HG03045 (cell line): ENCODE data around the gene SCN2B.

Experiments used
- ATAC-seq: cut with Tn5 transposase; IDR thresholded peaks from one replicate; pipeline ENCODE4 v1.9.1; 2021; ENCODE audit warnings: mild to moderate bottlenecking, moderate library complexity; ENCODE audit not compliant: unreplicated experiment

The SCN2B gene

DNA sequence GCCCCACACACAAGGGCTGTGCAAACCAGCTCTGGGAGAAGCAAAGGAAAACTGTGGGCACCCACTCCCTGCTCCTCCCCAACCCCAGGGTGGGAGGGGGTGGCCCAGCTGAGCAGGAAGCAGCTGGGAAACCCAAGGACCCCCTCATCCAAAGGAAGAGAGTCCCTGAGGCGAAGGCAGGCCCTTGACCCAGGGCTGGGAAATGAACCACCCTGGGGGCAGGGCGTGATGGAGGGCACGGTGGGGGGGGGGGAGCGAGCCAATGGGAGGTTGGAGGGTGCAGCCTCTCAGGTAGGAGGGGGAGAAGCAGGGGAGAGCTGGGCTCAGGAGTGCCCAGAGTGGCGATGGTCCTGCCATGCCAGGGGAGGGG is 40.7 kb downstream of the SCN2B start:
- no peak for ATAC-seq

DNA sequence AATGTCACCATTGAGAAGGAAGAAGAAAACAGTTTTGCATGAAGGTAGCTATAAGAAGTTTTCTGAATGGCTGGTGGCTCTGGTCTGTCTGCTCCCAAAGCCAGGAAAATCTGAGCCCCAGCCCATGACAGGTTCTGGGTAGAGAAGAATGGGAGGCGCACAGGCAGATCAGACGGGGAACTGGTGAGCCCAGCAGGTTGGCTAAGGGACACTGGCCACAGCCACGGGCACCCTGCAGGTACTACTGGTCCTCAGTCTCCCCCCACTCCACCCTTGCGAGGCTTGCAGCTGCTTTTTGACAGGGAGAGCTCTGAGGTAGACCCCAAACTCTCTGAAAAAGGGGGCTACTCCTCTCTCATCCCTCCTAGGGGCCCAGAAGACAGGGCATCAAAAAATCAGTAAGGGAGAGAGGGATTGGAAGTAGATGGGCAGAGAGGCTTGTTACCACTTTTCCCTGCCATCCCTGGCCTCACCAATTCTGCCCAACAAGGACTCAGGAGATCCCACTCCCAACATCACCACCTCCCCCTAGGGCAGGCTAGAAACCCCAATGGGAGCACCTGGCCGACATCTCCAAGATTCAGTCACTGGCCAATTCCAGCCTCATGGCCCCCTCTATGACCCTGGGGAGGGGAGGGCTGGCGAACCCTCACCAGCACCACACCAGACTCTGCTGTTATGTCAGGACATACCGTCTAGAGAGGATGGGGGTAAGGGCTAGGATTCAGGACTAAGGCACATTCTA is 41.2 kb downstream of the SCN2B start:
- ATAC-seq, result no peak

DNA sequence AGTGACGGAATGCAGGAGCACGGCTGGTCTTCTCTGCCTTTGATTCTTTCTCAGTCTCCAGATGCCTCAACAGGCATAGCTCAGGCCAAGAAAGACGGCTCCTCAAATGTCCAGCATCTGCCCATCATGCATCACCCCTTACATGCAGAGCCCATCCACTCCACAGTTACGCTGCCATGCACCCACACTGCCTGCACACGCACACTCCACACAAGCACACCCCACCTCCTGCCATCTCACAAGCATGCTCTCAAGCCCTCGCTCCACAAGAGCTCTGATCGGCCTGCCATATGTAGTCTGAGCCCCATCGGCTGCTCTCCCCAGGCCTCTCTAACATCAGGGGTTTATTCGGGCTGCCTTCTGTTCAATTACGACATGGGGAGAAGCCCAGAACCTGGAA is 42.6 kb downstream of the SCN2B start:
- ATAC-seq, result no peak

DNA sequence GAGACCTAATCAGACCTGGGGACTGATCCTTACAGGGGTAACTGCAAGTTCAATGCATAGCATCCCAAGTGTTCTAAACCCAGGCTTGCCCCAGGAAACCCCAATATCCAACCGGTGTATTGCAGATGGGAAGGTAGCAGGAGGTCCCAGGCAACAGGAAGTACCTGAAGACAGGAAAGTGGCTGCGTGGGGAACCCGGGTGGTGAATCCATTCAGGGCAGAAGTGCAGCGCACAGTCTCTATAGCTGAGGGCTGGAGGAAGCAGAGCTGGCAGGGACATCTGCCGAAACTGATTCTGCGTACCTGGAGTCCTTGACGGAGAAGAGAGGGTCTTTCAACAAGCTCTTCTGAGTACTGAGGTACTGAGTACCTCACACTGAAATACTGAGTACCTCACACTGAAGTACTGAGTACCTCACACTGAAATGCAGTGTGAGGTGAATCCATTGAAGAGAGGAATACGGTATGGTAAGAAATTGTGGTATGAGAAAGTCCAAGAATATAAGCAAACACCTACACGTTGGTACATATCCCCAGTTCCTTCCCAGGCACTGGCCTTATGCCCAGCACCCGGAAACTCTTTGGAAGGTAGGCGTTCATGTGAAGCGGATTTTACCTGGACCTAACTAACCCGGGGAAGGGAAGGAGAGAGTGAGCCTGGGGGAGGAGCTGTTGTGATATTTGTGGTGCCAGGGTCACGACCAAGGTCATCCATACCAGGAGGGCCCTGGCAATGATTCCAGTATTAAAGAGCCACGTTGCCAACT is 43.9 kb downstream of the SCN2B start:
- ATAC-seq, result no peak

DNA sequence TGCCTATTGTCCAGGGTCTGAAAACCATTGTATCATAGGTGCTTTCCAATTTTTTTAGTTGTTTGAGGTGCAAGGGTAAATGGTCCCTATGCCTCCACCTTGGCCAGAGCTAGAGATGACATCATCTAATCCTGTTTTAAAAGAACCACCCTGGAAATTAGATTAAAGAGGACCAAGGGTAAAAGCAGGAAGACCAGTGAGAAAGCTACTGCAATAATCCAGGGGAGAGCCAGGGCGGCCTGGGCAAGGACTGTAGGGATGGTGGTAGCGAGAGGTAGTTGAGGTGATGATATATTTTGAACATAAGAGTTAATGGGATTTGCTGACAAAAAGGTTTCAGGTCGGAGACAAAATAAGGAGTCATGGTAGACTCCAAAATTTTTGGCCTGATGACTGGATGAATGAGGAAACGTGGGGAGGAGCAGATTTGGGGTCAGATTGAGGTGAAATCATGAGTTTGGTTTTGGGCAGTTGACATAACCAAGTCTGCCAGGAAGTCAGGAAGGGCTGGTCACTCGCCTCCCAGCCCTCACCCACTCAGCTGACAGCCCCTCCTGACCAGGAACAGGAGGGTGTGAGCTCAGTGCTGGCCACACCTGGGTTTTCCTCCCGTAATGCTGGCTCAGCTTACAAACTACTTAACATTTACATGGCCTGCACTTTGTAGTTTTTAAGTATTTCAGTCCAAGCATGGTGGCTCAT is 46.8 kb downstream of the SCN2B start:
- ATAC-seq, result no peak

DNA sequence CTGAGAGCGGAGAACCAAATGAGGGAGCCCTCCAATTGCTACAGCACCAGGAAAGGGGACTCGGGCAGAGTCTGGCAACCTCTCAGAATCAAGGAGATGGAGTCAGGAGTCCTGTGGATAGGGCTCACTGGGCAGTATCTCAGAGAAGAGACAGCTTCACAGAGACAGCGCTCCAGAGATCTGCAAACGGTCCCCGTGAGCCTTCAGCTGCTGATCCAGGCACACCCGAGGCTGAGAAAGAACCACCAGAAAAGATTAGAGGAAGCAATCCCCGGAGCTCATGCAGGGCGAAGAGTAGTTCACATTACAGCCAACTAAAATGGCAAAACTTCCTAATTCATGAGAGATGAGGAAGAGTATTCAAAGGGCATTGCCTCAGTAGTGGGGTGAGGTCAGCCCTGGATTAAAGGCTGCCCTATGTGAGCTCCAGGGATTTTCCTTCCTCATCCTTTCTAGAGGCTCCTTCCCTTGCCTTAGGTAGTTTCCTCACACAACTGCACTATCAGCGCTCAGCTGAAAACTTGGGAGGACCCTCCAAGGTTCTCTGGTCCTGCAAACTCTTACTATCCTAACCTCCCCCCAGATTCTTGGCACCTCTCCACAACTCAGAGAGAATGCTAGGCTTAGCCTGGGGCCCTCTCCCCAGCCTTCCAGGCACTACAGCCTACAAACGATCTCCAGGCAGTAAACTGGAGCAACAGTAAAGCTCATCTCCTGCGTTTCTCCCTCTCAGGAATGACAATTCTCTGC is 47.5 kb downstream of the SCN2B start:
- ATAC-seq, result no peak

DNA sequence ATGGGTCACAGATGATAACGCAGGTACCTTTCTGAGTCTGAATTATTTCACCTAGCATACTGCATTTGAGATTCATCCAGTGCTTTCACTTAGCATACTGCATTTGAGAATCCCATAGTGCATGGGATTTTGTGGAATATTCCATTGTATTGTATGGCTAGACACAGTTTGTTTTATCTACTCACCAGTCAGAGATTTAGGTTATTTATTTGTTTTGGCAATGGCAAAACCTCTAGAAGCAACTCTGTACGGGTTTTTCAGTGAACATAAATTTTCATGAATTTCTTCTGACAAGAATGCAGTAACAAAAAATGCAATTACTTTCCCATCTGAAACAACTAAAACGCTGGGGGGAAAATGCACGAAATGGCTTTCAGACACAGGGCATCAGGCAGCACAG is 48.1 kb downstream of the SCN2B start:
- no peak for ATAC-seq

DNA sequence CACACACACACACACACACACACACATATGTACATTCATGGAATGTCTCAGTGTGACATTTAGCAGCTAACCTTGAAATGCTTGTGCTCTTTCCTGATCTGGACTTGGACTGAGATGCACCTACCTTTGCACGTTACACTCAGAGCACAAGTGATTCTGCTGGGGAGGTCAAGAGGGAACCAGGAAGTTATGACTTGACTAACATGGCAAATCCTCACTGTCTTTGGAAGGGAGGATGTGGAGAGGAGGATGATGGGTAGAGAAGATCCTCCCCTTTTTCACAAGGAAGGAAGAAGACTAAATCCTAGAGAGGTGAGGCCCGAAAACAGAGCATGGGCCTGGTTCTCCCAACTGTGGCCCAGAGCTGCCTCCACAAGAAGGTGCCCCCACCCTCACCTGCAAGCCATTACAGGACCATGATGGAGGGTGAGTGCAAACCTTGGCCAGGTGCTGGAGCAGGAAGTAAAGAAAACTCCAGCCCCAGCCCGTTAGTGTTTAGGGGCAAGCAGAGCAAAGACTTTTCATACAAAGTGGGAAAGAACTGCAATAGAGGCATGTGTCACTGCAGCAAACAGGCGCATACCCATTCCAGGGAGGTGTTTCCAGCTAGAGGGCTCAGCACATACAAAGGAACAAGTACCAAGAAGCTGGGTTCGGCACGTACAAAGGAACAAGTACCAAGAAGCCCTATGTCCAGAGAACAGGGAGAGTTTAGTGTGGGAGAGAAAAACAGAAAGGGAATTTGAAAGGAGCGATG is 50.2 kb downstream of the SCN2B start:
- no peak for ATAC-seq

DNA sequence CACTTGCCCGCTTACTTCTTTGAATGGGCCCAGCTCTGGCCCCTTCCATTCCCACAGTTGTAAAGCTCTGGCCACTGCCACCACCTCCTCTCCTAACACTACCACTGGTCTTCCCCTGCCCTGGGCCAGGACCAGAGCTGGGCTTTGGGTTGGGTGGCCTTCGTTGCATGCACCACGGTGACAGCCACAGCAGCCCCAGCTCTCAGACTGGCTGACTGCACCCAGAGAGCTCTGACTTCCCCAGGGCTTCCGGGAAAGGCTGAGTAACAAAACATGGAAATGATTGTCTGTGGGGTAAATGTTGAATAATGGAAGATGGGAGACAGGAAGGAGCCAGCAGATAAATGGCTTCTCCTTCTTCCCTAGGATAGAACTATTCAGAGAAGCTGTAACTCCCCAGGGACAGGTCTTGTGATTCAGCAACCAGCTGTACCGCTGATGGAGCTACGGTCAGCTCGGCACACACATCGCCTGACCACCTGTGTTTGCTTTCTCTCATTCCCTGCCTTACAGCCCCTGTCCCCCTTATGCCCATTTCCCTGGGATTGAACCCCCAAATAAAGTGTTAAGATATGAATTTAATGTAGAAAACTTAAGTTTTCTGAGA is 51.4 kb downstream of the SCN2B start:
- no peak for ATAC-seq

DNA sequence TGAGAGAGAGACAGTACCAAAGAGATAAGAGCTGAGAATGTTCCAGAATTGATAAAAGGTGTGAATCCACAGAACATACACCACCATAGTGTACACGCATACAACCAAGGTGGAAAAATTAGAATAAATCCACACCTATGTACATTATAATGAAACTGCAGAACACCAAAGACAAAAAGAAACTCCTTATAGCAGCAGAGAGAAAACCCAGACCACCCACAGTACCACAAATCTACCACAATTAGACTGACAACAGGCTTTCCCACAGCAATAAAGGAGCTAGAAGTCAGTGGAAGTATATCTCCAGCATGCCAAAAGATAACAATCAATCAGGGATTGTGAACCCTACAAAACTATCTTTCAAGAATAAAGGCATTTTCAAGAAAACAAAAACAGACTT is 55.6 kb downstream of the SCN2B start:
- no peak for ATAC-seq

DNA sequence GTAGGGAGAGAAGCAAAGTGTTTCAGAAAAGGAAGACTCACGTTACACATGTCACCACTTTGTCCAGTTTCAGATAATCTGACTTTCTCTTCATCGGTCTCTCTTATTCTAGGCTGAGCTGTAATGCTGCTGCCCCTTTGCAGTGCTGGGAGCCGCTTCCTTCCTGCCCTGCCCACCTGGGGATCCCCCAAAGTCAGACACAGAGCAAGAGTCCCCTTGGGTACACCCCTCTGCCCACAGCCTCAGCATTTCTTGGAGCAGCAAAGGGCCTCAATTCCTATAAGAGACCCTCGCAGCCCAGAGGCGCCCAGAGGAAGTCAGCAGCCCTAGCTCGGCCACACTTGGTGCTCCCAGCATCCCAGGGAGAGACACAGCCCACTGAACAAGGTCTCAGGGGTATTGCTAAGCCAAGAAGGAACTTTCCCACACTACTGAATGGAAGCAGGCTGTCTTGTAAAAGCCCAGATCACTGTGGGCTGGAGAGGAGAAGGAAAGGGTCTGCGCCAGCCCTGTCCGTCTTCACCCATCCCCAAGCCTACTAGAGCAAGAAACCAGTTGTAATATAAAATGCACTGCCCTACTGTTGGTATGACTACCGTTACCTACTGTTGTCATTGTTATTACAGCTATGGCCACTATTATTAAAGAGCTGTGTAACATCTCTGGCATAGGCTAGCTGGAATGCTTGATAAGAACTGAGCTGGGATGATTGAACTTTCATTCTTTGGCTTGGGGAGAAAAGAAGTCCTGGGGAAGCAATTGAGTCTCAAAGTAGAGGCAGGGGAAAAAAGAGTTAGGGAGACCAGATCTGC is 58.4 kb downstream of the SCN2B start:
- ATAC-seq, result no peak

DNA sequence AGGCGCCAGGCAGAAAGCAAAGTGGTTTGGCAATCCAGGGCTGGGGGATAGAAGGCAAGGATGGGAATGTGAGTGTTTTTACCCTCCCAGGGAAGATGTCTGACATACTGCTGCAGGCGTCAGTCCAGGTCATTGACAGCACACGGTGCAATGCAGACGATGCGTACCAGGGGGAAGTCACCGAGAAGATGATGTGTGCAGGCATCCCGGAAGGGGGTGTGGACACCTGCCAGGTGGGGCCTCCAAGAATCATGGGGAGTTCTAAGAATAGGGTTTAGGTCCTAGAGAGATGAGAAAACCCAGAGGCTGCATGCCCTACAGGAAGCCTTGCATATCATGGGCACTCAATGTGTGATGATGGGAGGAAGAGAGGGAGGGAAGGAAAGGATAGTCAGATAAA is 61.4 kb downstream of the SCN2B start:
- no peak for ATAC-seq

DNA sequence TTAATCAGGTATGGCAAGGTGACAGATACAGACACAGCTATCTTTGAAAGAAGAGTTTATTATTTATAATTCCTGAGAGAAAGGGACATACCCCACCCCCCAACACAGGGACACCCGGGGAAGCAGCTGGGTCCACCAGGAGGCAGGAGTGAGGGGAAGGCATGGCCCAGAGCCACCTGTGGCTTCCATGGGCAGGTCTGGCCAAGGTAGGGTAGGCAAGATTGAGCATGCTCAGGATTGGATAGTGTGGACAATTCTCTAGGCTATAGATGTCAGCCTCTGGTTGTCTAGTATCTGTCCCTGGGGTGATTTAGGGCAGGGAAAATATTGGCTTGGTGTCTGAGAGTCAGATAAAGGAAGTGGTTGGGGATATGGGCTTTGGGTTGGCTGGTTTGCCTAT is 62.2 kb downstream of the SCN2B start:
- no peak for ATAC-seq

DNA sequence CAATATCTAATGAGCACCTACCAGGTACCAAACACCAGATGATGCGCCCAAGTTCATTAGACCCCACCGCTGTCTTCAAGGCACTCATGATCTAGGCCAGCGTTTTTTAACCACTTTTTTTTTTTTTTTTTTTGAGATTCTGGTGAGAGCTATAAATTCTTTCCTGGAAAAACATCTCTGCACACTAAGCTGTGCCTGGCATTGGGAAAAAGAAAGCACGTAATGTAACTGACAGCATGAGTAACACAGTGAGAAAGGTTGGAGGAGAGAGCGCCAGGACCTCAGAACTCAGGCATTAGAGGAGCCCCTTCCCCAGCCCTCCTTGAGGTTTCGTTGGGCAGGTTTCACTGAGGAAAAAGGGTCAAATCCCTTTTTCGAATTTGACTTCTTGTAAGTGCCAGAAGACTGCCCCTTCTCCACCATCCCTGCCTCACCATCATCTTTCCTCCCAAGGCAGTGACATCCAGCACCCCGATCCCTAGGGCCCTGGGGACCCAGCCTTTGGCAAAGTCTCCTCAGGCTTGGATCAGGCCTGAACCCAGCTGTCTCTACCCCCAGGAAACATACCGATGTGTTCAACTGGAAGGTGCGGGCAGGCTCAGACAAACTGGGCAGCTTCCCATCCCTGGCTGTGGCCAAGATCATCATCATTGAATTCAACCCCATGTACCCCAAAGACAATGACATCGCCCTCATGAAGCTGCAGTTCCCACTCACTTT is 63.6 kb downstream of the SCN2B start:
- no peak for ATAC-seq
